Measurements from ENCODE around the gene ERVV-1. TPM values are rescaled to one million over a fixed set of nuclear protein-coding genes. Genes with fewer than 3 reads are reported as not detected.

Gene ERVV-1
- total RNA-seq, 1 donor from 2014 or later = not detected

- H3K9me3 ChIP-seq (ENCODE audit: insufficient read depth, low read depth, low read length) = no peaks in the 10 kb centered on the region
- H3K36me3 ChIP-seq (ENCODE audit: insufficient read depth, low read length) = no peaks in the 10 kb centered on the region
- no peak overlapping the region for H3K4me3 ChIP-seq (ENCODE audit: insufficient read depth, low read depth, low read length)
- H3K27ac Mint-ChIP-seq (ENCODE audit: unreplicated experiment) = no peak overlapping the region
- no peak overlapping the region for H3K4me3 Mint-ChIP-seq (ENCODE audit: unreplicated experiment)
- H3K4me1 Mint-ChIP-seq (ENCODE audit: low read depth, unreplicated experiment) = peaks cover 5% of the 10 kb centered on the region
- DNase-seq (ENCODE audit: low read depth) = no peak
- H3K27me3 ChIP-seq (ENCODE audit: insufficient read depth, low read length) = no peaks in the 10 kb centered on the region
- no peak overlapping the region for H3K27ac ChIP-seq (ENCODE audit: low read depth, low read length)
- H2AFZ ChIP-seq (ENCODE audit: low read depth, low read length) = no peak overlapping the region
- no peaks in the 10 kb centered on the region for H3K27me3 Mint-ChIP-seq (ENCODE audit: low read depth, unreplicated experiment)
- no peak overlapping the region for H3K9ac ChIP-seq (ENCODE audit: low read length)
- TF ChIP-seq CTCF (IDR thresholded peaks at IDR 0.05; ENCODE audit: insufficient read depth, low read depth, low read length) = no peak
- TF ChIP-seq EZH2 (IDR thresholded peaks at IDR 0.05; ENCODE audit: insufficient read depth, low read length) = no peak
- H3K4me1 ChIP-seq (ENCODE audit: insufficient read depth, low read length) = no peaks in the 10 kb centered on the region
- H3K79me2 ChIP-seq (ENCODE audit: insufficient read depth, low read length) = no peaks in the 10 kb centered on the region
- no peaks in the 10 kb centered on the region for H4K20me1 ChIP-seq (ENCODE audit: insufficient read depth, low read length)
- peaks cover 1% of the 10 kb centered on the region for H3K36me3 Mint-ChIP-seq (ENCODE audit: low read depth, unreplicated experiment)
- H3K9me3 Mint-ChIP-seq (ENCODE audit: unreplicated experiment) = peaks cover 15% of the 10 kb centered on the region
- no peak for FAIRE-seq
- no peak overlapping the region for H3K4me2 ChIP-seq (ENCODE audit: low read length)
Observed at GRCh38 chr19:53041366-53041765, 27.6 kb downstream of the ERVV-1 start.

- DNase-seq (ENCODE audit: low read depth) (no peak), FAIRE-seq (no peak)
- Mint-ChIP-seq H3K27ac (ENCODE audit: unreplicated experiment) (no peak overlapping the region), H3K4me1 (ENCODE audit: low read depth, unreplicated experiment) (no peaks in the 10 kb centered on the region), H3K27me3 (ENCODE audit: low read depth, unreplicated experiment) (peaks cover 2% of the 10 kb centered on the region), H3K4me3 (ENCODE audit: unreplicated experiment) (no peak overlapping the region), H3K9me3 (ENCODE audit: unreplicated experiment) (peaks cover 26% of the 10 kb centered on the region), H3K36me3 (ENCODE audit: low read depth, unreplicated experiment) (peaks cover 2% of the 10 kb centered on the region)
- Histone ChIP-seq H4K20me1 (ENCODE audit: insufficient read depth, low read length) (no peaks in the 10 kb centered on the region), H2AFZ (ENCODE audit: low read depth, low read length) (no peak overlapping the region), H3K4me1 (ENCODE audit: insufficient read depth, low read length) (no peaks in the 10 kb centered on the region), H3K27ac (ENCODE audit: low read depth, low read length) (no peak overlapping the region), H3K36me3 (ENCODE audit: insufficient read depth, low read length) (no peaks in the 10 kb centered on the region), H3K4me2 (ENCODE audit: low read length) (no peak overlapping the region), H3K79me2 (ENCODE audit: insufficient read depth, low read length) (no peaks in the 10 kb centered on the region), H3K9ac (ENCODE audit: low read length) (no peak overlapping the region), H3K4me3 (ENCODE audit: insufficient read depth, low read depth, low read length) (no peak overlapping the region), H3K9me3 (ENCODE audit: insufficient read depth, low read depth, low read length) (peaks cover 5% of the 10 kb centered on the region), H3K27me3 (ENCODE audit: insufficient read depth, low read length) (no peaks in the 10 kb centered on the region)
- TF ChIP-seq CTCF (IDR thresholded peaks at IDR 0.05; ENCODE audit: insufficient read depth, low read depth, low read length) = no peak
- TF ChIP-seq EZH2 (IDR thresholded peaks at IDR 0.05; ENCODE audit: insufficient read depth, low read length) = no peak
Observed at GRCh38 chr19:53045536-53045935, 31.8 kb downstream of the ERVV-1 start.

GRCh38 chr19:53047379-53047778 lies 33.7 kb downstream of the ERVV-1 start:
- FAIRE-seq = no peak

More at GRCh38 chr19:53047379-53047778, 33.7 kb downstream of the ERVV-1 start:
- H3K4me2 ChIP-seq (ENCODE audit: low read length) = no peak overlapping the region
- H3K27ac ChIP-seq (ENCODE audit: low read depth, low read length) = no peak overlapping the region
- no peak overlapping the region for H2AFZ ChIP-seq (ENCODE audit: low read depth, low read length)
- Mint-ChIP-seq H3K4me3 (ENCODE audit: unreplicated experiment) (no peak overlapping the region), H3K9me3 (ENCODE audit: unreplicated experiment) (peaks cover 29% of the 10 kb centered on the region), H3K27ac (ENCODE audit: unreplicated experiment) (no peak overlapping the region), H3K27me3 (ENCODE audit: low read depth, unreplicated experiment) (peaks cover 2% of the 10 kb centered on the region), H3K4me1 (ENCODE audit: low read depth, unreplicated experiment) (no peaks in the 10 kb centered on the region), H3K36me3 (ENCODE audit: low read depth, unreplicated experiment) (peaks cover 2% of the 10 kb centered on the region)
- H3K9me3 ChIP-seq (ENCODE audit: insufficient read depth, low read depth, low read length) = peaks cover 5% of the 10 kb centered on the region
- H3K79me2 ChIP-seq (ENCODE audit: insufficient read depth, low read length) = no peaks in the 10 kb centered on the region
- TF ChIP-seq EZH2 (IDR thresholded peaks at IDR 0.05; ENCODE audit: insufficient read depth, low read length) (no peak), CTCF (IDR thresholded peaks at IDR 0.05; ENCODE audit: insufficient read depth, low read depth, low read length) (no peak)
- no peak overlapping the region for H3K9ac ChIP-seq (ENCODE audit: low read length)
- no peak for DNase-seq (ENCODE audit: low read depth)
- H3K4me3 ChIP-seq (ENCODE audit: insufficient read depth, low read depth, low read length) = no peak overlapping the region
- H3K36me3 ChIP-seq (ENCODE audit: insufficient read depth, low read length) = no peaks in the 10 kb centered on the region
- H3K27me3 ChIP-seq (ENCODE audit: insufficient read depth, low read length) = no peaks in the 10 kb centered on the region
- H3K4me1 ChIP-seq (ENCODE audit: insufficient read depth, low read length) = no peaks in the 10 kb centered on the region
- no peaks in the 10 kb centered on the region for H4K20me1 ChIP-seq (ENCODE audit: insufficient read depth, low read length)
